HT-29 (cell line): ENCODE data around the gene TMBIM1. TPM values are rescaled to one million over a fixed set of nuclear protein-coding genes. Genes with fewer than 3 reads are reported as not detected.

Experiments used
- small RNA-seq: library from RNA; depleted of rRNA; stranded (forward); fragments of <200 nt; gene quantifications from one replicate; pipeline ENCODE3, GENCODE V24; 2014
- total RNA-seq: library from RNA; depleted of rRNA; stranded (reverse); fragments of >200 nt; shearing (Covaris generic); gene quantifications from 2 replicates; pipeline ENCODE4 v1.2.3, GENCODE V29; 2014; rRNA removed

Gene TMBIM1
- total RNA-seq, 1 experiment from 2014 or later, result 311 TPM

Small RNA genes lying within 50 kb of the gene (small RNA-seq; reads per million reads assigned to genes)
- gene MIR6810, result not detected

Other genes with a start within 250 kb of the TMBIM1 start
- not detected in 2 replicates for gene RUFY4, start 223.2 kb downstream of the TMBIM1 start, total RNA-seq
- not detected in 2 replicates for gene CXCR2, start 166.5 kb downstream of the TMBIM1 start, total RNA-seq
- gene CXCR1, start 125.5 kb downstream of the TMBIM1 start, total RNA-seq, result not detected in 2 replicates
- 220 and 244 TPM in 2 replicates for gene ARPC2, start 75.3 kb downstream of the TMBIM1 start, total RNA-seq
- 0.05 and 0.56 TPM in 2 replicates for gene GPBAR1, start 31.5 kb downstream of the TMBIM1 start, total RNA-seq
- 266 and 310 TPM in 2 replicates for gene AAMP, start 22.4 kb downstream of the TMBIM1 start, total RNA-seq
- 73.9 and 77.2 TPM in 2 replicates for gene PNKD, start 22.0 kb downstream of the TMBIM1 start, total RNA-seq
- gene CATIP, start 64.4 kb upstream of the TMBIM1 start, total RNA-seq, result 1.6 TPM in 1 of 2 replicates, not detected in the other
- 0.33 and 0.86 TPM in 2 replicates for gene SLC11A1, start 89.8 kb upstream of the TMBIM1 start, total RNA-seq
- 132 and 151 TPM in 2 replicates for gene CTDSP1, start 107.4 kb upstream of the TMBIM1 start, total RNA-seq
- 230 and 247 TPM in 2 replicates for gene VIL1, start 126.6 kb upstream of the TMBIM1 start, total RNA-seq